Testis (tissue), 3 donors: ENCODE data around the gene SEC61A1. TPM values are rescaled to one million over a fixed set of nuclear protein-coding genes. Genes with fewer than 3 reads are reported as not detected.

Experiments used
- DNase-seq: peaks from one replicate; pipeline ENCODE4 v3.0.0-alpha.2; 2019
- H3K27ac ChIP-seq, 2 donors: fragments of 200-600 bp; sonication (generic); one replicate each; pipeline ENCODE4 v1.5.1; 2019
- H3K27me3 ChIP-seq: fragments of 200-600 bp; sonication (generic); one replicate; pipeline ENCODE4 v1.5.1; 2019
- H3K36me3 ChIP-seq: fragments of 200-600 bp; sonication (generic); one replicate; pipeline ENCODE4 v1.5.1; 2017; ENCODE audit warnings: low read depth; ENCODE audit errors: missing control alignments
- H3K4me1 ChIP-seq: fragments of 200-600 bp; sonication (generic); one replicate; pipeline ENCODE4 v1.5.1; 2019
- H3K4me3 ChIP-seq, 2 donors: fragments of 200-600 bp; sonication (generic); one replicate each; pipeline ENCODE4 v1.5.1; 2017 to 2019
- H3K9me3 ChIP-seq: fragments of 200-600 bp; sonication (generic); one replicate; pipeline ENCODE4 v1.5.1; 2017
- POLR2A ChIP-seq: fragments of 450-650 bp; IDR thresholded peaks from one replicate; pipeline ENCODE4 v1.6.1; 2017; ENCODE audit warnings: antibody characterized with exemption, mild to moderate bottlenecking, moderate library complexity
- WGBS, 2 donors: methylation state at CpG; one replicate each; pipeline ENCODE4 v1.1.5; 2018; 5-methylcytosine and 5-hydroxymethylcytosine counted together
- intact Hi-C: fragments of 100-400 bp; cut with DNase I; formaldehyde crosslinking; loops from one replicate; pipeline ENCODE4 v1.15.1; 2023; ENCODE audit warnings: low total_unique reads
- polyA plus RNA-seq: library from polyadenylated mRNA; stranded (reverse); fragments of 350-450 nt; fragmentation: Illumina TruSeq; extraction: RNeasy Lipid Tissue Mini Kit (QIAGEN cat#74804); gene quantifications from one replicate; pipeline ENCODE4 v1.2.3, GENCODE V29; 2014; ENCODE audit warnings: low read depth, low replicate concordance; ENCODE audit not compliant: insufficient read depth
- total RNA-seq, 2 donors: library from RNA; depleted of rRNA; stranded (reverse); fragments of >200 nt; gene quantifications; one replicate each; pipeline ENCODE4 v1.2.3, GENCODE V29; 2016
- TF ChIP-seq, protein P1 (sequence below), 3 experiments: fragments of 450-650 bp in 2 of 3; fragments of 200-600 bp in 1 of 3; sonication (generic) in 1 of 3; IDR thresholded peaks; one replicate each; pipeline ENCODE4 v1.5.1; 2016 to 2019; ENCODE audit warnings: antibody characterized with exemption in 3 of 3, mild to moderate bottlenecking in 2 of 3, moderate library complexity in 1 of 3

The SEC61A1 gene
- total and polyA plus RNA-seq, 3 donors from 2014 or later: 119 to 137 (median 129) TPM

- 84 to 94% methylated on average over 6 to 13 of the region's 13 CpGs for WGBS, 2 donors
- intact Hi-C loops: loop anchor here (10.0 kb wide), 1 partner anchor 422 kb away; the partner anchor contains the start of gene GATA2
- H3K27ac ChIP-seq: no peak overlapping the region
- peaks cover 11% of the 10 kb centered on the region for H3K4me1 ChIP-seq
- TF ChIP-seq, protein P1, sequence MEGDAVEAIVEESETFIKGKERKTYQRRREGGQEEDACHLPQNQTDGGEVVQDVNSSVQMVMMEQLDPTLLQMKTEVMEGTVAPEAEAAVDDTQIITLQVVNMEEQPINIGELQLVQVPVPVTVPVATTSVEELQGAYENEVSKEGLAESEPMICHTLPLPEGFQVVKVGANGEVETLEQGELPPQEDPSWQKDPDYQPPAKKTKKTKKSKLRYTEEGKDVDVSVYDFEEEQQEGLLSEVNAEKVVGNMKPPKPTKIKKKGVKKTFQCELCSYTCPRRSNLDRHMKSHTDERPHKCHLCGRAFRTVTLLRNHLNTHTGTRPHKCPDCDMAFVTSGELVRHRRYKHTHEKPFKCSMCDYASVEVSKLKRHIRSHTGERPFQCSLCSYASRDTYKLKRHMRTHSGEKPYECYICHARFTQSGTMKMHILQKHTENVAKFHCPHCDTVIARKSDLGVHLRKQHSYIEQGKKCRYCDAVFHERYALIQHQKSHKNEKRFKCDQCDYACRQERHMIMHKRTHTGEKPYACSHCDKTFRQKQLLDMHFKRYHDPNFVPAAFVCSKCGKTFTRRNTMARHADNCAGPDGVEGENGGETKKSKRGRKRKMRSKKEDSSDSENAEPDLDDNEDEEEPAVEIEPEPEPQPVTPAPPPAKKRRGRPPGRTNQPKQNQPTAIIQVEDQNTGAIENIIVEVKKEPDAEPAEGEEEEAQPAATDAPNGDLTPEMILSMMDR (IDR thresholded peaks at IDR 0.05): no peak
- TF ChIP-seq POLR2A: no peak
- no peak for DNase-seq
- no peaks in the 10 kb centered on the region for H3K9me3 ChIP-seq
- no peak overlapping the region for H3K4me3 ChIP-seq
- no peaks in the 10 kb centered on the region for H3K27me3 ChIP-seq
- H3K36me3 ChIP-seq: no peaks in the 10 kb centered on the region
Observed at GRCh38 chr3:128072454-128073184, 20.4 kb downstream of the SEC61A1 start.

DNA sequence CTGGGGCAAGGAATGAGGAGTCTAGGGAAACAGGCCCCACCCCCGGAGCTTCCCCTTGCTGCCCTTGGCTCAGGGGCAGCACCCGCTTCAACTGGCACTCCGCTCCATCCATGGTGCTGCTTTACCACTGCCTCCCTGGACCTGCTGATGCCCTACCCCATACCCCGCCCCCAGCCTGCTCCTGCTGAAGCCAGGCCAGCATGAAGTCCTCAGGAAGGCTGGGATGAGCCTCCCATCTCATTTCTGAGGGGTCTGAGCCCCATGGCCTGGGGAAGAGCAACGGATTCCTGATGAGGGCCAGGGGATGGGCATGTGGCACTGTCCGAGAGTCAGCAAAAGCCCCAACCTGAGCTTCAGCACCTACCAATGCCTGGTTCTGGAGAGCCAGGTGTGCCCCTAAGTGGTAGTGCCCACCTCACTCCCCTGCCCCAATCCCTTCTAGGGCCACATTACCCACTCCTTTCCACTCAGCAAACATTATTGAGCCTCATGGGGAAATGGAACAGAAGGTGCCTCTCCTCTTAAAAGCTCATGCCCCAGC, 21.0 kb downstream of the SEC61A1 start:
- Histone ChIP-seq H3K9me3 (no peaks in the 10 kb centered on the region), H3K27ac (no peak overlapping the region), H3K4me1 (peaks cover 11% of the 10 kb centered on the region), H3K4me3 (no peak overlapping the region), H3K27me3 (no peaks in the 10 kb centered on the region), H3K36me3 (no peaks in the 10 kb centered on the region)
- intact Hi-C loops: loop anchor here (10.0 kb wide), 1 partner anchor 422 kb away; the partner anchor contains the start of gene GATA2
- WGBS, 2 donors: 93 to 96% methylated on average over 3 to 6 of the region's 6 CpGs
- TF ChIP-seq, protein P1 (IDR thresholded peaks at IDR 0.05): no peak
- no peak for TF ChIP-seq POLR2A
- no peak for DNase-seq

DNA sequence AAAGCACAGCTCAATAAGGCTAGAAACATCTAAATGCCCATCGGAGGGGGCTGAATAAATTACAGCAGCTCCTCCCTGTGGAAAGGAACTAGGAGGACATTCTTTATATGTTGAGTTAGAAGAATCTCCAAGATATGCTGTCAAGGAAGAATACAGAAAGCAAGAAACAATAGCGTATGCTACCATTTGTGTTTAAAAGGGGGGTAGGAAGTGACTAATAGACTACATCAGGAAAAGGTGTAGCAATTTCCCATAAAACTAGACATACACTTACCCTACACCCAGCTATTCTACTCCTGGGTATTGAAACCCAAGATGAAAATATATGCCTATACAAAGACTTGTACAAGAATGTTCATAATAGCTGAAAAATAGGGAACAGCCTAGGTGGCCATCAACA, 21.6 kb downstream of the SEC61A1 start:
- Histone ChIP-seq H3K36me3 (no peaks in the 10 kb centered on the region), H3K9me3 (no peaks in the 10 kb centered on the region), H3K27me3 (no peaks in the 10 kb centered on the region), H3K4me1 (peaks cover 11% of the 10 kb centered on the region), H3K27ac (no peak overlapping the region), H3K4me3 (no peak overlapping the region)
- TF ChIP-seq POLR2A: no peak
- TF ChIP-seq, protein P1 (IDR thresholded peaks at IDR 0.05): no peak
- WGBS, 2 donors: 73 to 79% methylated on average over 2 of the region's 2 CpGs
- intact Hi-C loops: loop anchor here (10.0 kb wide), 1 partner anchor 421 kb away; the partner anchor contains the start of gene GATA2
- DNase-seq: no peak

- no peak for DNase-seq
- H3K27ac ChIP-seq: no peak overlapping the region
- WGBS, 2 donors: 10 to 17% methylated on average over 7 of the region's 7 CpGs
Observed at GRCh38 chr3:128074851-128075521, 22.7 kb downstream of the SEC61A1 start.

More at GRCh38 chr3:128074851-128075521, 22.7 kb downstream of the SEC61A1 start:
- intact Hi-C loops: loop anchor here (10.0 kb wide), 1 partner anchor 420 kb away; the partner anchor contains the start of gene GATA2
- Histone ChIP-seq H3K27me3 (no peaks in the 10 kb centered on the region), H3K36me3 (no peaks in the 10 kb centered on the region), H3K4me3 (peak overlapping the region; percentile 47 to 59), H3K9me3 (no peaks in the 10 kb centered on the region), H3K4me1 (peaks cover 11% of the 10 kb centered on the region)
- TF ChIP-seq POLR2A: no peak
- TF ChIP-seq, protein P1 (IDR thresholded peaks at IDR 0.05): no peak
